HG02623 (cell line): Measurements from ENCODE around the gene CARS1.
A peak's percentile ranks its signal among the peaks of the same experiment; 100 is the strongest.

Experiments
- ATAC-seq: cut with Tn5 transposase; IDR thresholded peaks from one replicate; pipeline ENCODE4 v1.9.1; 2021; ENCODE audit warnings: moderate library complexity; ENCODE audit not compliant: unreplicated experiment

The CARS1 gene

DNA sequence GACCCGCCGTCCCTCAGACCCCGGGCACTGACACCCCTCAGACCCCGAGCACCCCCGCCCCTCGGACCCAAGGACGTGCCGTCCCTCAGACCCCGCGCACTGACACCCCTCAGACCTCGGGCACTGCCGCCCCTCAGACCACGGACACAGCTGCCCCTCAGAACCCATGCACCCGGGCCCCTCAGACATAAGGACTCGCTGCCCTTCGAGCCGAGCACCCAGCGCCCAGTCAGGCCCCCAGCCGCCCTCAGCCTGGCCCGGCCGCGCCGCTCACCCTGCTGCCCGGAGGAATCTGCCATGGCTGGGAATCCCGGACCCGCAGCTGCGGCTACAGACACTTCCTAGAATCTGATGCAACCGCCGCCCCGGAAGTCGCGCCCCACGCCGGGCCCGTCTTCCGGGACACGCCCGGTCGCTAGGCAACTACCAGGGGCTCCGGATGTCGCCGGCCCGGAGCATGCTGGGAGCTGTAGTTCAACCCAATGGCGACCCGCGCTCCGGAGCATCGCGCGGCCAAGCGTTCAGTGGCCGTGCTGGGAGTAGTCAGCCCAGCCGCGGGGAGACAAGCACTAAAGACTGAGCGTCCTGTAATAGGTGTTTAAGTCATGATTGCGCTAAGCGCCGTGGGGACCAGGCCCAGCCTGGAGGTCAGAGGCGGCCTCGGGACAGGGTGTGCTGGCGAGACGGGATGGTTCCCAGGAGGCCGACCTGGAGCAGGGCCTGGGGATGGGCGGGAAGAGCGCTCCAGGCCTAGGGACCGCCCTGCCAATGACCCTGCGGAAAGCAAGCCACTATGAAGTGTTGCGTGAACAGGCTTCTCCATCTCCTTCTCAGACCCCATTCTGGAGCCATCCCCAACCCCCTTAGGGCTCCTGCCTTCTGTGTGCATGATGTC, at the start of gene CARS1:
TSS of gene CARS1 (minus strand) at position 355 of the 895 bp plus-strand sequence. CDS start at position 299, 56 bp downstream.
- ATAC-seq = peak; percentile 97

GRCh38 chr11:3105791-3106735, 48.8 kb upstream of the CARS1 start:
- ATAC-seq = no peak

DNA sequence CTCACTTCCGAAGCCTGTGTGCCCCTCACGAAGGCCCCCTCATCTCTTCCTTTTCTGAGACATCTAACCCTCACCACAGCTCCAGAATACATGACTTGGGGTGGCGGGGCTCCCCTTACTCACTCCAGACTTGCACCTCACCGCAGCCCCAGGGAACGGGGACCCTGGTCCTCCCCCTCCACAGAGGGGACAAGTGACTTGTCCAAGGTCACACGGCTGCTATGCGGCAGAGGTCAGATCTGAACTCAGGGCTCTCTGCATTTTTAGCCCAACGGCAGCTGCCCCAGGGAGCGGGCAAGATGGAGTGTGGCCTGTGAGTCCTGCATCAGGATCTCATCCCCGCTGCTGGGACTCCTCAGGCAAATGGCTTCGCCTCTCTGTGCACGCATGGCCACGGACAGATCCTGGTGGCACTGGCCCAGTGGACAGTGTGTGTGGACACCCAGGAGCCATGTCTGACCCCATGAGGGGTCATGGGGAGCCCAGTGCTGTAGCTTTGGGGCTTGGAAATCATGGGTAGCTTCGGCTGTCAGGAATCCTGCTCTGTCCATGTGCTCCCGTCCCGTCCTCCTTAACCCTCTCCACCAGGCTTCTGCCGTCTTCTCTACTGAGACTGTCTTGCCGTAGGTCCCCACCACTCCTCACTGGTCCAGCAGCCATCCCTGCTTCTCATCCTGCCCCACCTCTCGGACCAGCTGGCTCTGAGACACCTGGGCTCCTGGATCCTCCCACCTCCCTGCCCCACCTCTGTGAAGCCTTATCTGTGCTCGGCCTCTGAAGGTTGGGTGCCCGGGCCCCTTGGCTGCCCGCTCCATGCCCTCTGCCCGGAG, 48.0 kb upstream of the CARS1 start:
- ATAC-seq = no peak

DNA sequence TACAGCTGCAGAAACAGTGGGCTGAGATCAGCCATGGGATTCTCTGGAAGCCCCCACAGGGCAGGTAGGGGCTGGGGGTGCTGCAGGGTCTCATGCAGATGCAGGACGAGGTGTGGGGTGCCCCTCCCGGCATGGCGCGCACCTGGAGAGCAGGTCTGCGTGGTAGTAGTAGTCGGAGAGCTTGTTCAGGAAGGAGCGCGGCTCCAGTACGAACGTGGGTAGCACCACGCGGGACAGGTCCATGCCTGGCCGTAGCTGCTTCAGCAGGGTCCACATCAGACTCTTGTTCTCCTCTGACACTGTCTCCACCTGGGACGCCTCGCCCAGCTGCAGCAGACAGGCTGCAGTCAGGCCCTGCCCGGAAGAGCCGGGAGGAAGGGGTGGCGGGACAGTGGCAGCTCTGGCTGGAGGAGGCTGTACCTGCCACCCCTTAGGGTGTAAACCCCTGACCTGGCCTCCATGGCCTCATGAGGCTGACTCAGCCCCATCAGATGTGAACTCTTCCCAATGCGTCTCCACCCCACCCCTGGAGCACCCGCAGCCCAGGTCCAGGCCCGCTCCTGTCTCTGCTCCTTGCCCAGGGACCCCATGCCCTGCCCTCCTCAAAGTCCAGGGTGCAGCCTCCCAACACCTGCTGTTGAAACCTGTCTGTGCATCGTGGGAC, 47.0 kb upstream of the CARS1 start:
- ATAC-seq = no peak

DNA sequence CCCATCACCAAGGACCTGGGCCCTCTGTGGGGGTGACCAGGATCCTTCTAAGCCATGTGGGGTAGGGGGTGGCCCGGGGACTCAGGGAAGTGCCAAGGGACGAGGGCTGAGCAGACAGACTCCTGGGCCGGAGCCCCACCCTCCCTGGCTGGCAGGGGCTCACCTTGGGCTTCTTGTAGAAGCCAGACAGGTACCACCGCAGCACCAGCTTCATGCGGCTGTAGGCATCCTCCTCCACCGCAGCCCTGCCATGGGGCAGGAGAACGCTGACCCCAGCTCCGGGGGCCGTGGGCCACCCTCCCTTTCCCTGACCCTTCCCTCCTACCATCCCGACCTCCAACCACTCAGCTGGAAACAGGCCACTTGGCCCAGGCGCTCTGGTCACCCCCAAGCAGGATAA, 45.9 kb upstream of the CARS1 start:
- ATAC-seq = no peak

GRCh38 chr11:3102641-3102921, 45.4 kb upstream of the CARS1 start:
- ATAC-seq = no peak

GRCh38 chr11:3101921-3102640, 44.9 kb upstream of the CARS1 start:
- no peak for ATAC-seq

DNA sequence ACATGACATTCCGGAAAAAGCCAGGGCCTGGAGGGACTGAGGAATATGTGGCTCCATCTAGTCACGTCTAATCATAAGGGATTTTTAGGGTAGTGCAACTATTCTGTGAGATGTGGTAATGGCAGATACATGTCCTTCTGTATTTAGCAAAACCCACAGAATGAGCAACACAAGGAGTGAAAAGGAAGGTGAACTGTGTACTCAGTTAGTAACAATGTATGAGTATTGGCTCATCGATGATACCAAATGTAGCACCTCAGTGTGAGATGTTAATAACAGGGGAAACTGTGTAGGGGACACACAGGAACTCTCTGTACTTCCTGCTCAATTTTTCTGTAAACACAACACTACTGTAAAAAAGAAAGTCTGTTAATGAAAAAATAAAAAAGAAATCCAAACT, 42.0 kb upstream of the CARS1 start:
- ATAC-seq = no peak

DNA sequence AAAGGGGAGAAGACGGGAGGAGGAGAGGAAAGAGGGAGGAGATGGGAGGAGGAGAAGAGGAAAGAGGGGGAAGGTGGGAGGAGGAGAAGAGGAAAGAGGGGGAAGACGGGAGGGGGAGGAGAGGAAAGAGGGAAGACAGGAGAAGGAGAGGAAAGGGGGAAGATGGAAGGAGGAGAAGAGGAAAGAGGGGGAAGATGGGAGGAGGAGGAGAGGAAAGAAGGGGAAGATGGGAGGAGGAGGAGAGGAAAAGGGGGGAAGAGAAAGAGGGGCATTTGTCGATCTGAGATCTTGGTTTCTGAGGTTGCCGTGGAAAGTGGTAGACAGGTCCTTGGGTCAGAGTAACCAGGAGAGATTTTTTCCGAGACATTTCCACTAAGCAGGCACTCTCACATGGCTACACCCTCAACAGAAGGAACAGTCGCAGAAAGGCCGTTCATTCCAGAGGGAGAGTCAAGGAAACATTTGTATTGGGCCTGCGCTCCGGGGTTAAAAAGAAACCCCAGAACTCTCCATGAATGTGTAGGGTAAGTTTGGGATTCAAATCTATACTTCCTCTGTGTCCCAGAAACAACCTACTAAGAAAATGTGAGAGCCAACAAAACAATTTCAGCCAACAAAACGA, 39.8 kb upstream of the CARS1 start:
- no peak for ATAC-seq

DNA sequence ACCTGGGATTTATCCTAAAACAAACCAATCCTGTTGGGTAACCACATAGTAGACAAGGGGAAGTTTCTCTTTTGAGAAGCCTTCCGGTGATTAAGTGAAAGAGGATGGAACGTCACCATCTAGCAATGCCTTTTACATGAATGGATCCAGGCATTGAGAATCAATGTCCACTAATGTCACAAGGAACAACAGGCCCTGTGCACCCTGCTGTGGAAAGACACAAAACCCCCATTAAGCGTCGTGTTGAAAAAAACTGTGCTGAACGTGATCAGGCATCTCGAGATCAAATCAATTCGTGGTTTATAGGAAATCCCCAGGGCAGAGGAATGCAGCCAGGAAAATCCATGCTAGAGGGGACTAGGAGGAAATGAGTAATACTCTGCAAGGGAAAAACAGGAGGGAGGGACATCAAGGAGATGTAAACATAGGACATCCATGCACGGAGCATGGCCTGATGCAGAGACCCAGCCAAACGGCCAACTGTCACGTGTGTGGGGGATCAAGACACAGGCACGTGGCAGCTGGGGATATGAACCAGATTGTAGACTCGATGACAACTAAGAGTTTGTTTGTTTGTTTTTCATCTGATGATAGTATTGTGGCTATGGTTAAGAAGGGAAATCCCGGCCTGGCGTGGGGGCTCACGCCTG, 38.6 kb upstream of the CARS1 start:
- no peak for ATAC-seq

DNA sequence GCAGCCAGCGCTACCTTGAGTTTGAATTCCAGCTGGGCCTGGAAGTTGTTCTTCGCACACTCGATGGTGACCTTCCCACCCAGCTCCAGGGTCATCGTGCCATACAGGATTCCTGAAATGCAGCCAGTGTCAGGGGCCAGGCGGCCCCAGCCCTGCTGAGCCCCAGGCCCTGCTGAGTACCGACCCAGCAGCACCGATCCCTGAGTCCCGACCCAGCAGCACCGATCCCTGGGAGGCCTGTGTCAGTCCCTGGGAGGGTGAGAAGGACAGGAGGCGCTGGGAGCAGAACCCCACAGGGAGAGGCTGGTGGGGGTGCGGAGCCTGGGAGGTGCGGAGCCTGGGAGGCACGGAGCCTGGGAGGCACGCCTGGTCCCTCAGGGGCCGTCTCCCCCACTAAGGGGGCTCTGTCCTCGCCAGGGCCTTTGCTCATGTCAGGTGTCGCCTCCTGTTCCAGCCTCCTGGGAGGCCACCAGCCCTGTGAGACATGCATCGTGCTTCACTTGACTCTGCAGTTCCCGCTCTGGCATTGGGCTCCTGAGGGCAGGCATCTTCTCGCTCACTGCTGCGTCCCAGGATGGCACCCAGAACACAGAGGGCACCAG, 37.1 kb upstream of the CARS1 start:
- no peak for ATAC-seq

DNA sequence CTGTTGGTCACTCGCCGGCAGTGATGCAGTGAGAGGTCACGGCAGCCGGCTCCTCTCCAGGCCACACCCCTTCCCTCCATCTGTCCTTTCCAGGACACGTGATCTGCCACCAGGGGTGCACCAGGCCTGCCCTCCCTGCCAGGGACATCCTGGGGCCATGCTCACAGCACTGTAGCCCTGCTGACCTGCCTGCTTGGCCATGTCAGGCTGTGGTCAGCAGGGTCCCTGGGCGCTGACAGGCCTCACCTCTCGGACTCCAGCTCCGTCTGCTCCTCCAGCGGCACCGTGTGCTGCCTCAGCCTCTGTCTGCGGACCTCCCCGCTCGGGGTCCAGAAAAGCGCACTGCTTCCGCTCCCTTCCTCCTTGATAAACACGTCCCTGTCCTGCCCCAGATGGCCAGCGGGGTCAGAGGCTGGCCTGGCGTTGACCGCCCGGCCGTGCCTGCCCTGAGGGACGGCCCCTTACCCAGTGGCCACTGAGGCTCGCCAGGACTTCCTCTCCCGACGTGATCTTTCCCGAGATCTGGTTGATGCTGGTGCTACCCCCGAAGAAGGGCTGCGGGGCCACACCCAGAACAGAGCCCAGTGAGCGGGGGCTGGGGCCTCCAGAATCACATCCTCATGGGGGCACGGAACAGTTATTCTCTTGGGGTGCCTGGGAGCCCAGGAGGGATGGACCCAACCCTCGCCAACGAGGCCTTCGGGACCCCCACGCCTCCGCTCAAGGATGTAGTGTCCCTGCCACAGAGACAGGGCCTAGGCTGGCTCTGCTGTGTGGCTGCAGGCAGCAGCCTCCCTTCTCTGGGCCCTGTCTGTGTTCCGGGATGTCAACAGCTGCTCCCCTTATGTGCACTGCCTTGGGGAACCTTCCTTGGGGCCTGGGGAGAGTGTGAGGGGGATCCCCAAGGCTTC, 36.3 kb upstream of the CARS1 start:
- no peak for ATAC-seq

- ATAC-seq = no peak
Measured at GRCh38 chr11:3092603-3093141, 35.4 kb upstream of the CARS1 start.

GRCh38 chr11:3091846-3092602, 34.8 kb upstream of the CARS1 start:
- no peak for ATAC-seq

DNA sequence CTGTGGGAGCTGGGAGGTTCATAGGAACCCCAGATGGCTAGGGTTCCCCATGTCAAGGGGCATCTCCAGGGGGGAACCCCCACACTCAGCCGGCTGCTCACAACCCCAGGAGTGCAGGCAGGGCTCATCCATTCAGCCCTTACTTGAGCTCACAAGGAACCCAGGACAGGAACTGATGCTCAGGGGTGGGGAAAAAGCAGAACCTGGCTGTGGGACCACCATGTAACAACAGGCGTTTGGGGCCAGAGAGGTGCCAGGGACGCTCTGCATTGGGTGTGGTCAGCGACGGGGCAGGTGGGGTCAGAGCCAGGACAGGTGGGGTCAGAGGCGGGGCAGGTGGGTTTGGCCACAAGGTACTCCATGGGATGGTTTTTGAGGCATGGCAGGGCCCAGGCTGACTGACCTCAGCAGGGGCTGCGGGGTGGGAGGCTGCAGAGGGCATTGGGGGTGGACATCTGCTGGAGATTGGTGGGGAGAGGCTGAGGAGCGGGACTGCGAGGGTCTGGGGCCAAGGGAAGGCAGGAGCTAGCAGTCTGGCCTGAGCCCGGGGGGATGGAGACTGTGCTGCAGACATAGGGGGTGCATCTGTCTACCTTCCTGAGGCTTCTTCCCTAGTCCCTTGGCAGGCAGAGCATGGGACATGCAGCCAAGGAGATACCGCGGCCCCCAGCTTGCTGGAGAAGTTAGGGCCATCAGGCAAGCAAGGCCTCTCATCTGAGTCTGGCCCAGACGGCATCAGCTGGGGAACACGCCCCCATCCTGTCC, 34.0 kb upstream of the CARS1 start:
- no peak for ATAC-seq
